ENCODE measurements around the gene TDRKH.

DNA sequence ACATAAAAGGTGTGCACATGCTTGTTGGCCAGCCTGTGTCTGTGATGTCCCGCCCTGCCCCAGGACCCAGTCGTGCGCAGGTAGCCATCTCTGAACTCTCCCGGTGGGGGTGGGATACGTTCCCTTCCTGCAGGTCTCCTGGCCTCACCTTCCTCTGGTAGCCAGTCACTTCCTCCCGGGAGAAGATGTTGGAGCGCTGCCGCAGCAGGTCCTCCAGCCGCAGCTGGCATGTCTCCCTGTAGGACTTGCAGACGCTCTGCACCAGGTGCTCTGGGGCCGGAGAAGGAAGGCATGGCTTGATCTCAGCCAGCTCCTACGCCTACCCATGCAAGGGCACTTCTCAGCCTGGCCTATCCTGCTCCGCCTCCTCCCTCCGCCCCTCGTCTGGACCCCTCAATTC is 24.1 kb upstream of the TDRKH start:
- TF ChIP-seq MAX (IDR thresholded peaks at IDR 0.05): no peak
- TF ChIP-seq FOXM1 (IDR thresholded peaks at IDR 0.05; ENCODE audit: borderline replicate concordance, low read depth): no peak
- TF ChIP-seq EP300 (IDR thresholded peaks at IDR 0.05; ENCODE audit: borderline replicate concordance): no peak
- no peak for TF ChIP-seq REST (IDR thresholded peaks at IDR 0.05; ENCODE audit: low read depth)
- TF ChIP-seq YY1 (IDR thresholded peaks at IDR 0.05; ENCODE audit: low read depth): no peak
- TF ChIP-seq TAF1 (IDR thresholded peaks at IDR 0.05; ENCODE audit: low read depth): no peak
- no peak for TF ChIP-seq NFIC (IDR thresholded peaks at IDR 0.05)
- no peak for TF ChIP-seq RAD21 (IDR thresholded peaks at IDR 0.05; ENCODE audit: low read depth)
- no peak for TF ChIP-seq CREB1 (IDR thresholded peaks at IDR 0.05; ENCODE audit: low read depth)
